Measurements from ENCODE around the gene TRMT1L. TPM values are rescaled to one million over a fixed set of nuclear protein-coding genes. Genes with fewer than 3 reads are reported as not detected.
A peak's percentile ranks its signal among the peaks of the same experiment; 100 is the strongest.
"Not testable (repeated sequence)": the region's sequence is repeated elsewhere in the genome, so short reads cannot be mapped to it uniquely, and the experiment has no call there.

The TRMT1L gene
- total RNA-seq (2014; rRNA removed; shearing (Covaris generic)), result 24.9 and 26.6 TPM in 2 replicates
- polyA plus RNA-seq (2015; cell fraction: cytosol; rRNA removed), result 16.1 and 28.8 TPM in 2 replicates
- 41.6 and 53.4 TPM in 2 replicates for polyA plus RNA-seq (2015; cell fraction: nucleus; rRNA removed)

GRCh38 chr1:185156854-185157598 lies at the start of gene TRMT1L, which contains the start of gene SWT1:
Gene TRMT1L, minus strand, starts transcription at chr1:185156953. Its CDS starts 241 bp downstream, at chr1:185156712.
Gene SWT1, plus strand, starts transcription at chr1:185157167. Its CDS starts 3,675 bp downstream, at chr1:185160842.
- peak; percentile 99 for DNase-seq (ENCODE audit: low read depth)

- DNase-seq (ENCODE audit: low read depth), result no peak
Measured at GRCh38 chr1:185200889-185201288, 44.1 kb upstream of the TRMT1L start.

GRCh38 chr1:185198712-185199111 lies 42.0 kb upstream of the TRMT1L start:
- not testable (repeated sequence) for DNase-seq (ENCODE audit: low read depth)

GRCh38 chr1:185193756-185194155 lies 37.0 kb upstream of the TRMT1L start:
- DNase-seq (ENCODE audit: low read depth), result no peak

GRCh38 chr1:185170291-185170848 lies 13.6 kb upstream of the TRMT1L start:
- DNase-seq (ENCODE audit: low read depth), result peak; percentile 54

- DNase-seq (ENCODE audit: low read depth), result no peak
Measured at GRCh38 chr1:185166106-185166505, 9.4 kb upstream of the TRMT1L start.

- no peak for DNase-seq (ENCODE audit: low read depth)
Measured at GRCh38 chr1:185162491-185162890, 5.7 kb upstream of the TRMT1L start.

- peak; percentile 17 for DNase-seq (ENCODE audit: low read depth)
Measured at GRCh38 chr1:185159966-185160365, 3.2 kb upstream of the TRMT1L start.

- no peak for DNase-seq (ENCODE audit: low read depth)
Measured at GRCh38 chr1:185158800-185159199, 2.0 kb upstream of the TRMT1L start.

GRCh38 chr1:185157599-185158412 lies 1.1 kb upstream of the TRMT1L start:
- DNase-seq (ENCODE audit: low read depth), result no peak

- peak; percentile 25 for DNase-seq (ENCODE audit: low read depth)
Measured at GRCh38 chr1:185156288-185156853, 382 bp downstream of the TRMT1L start.

- DNase-seq (ENCODE audit: low read depth), result no peak
Measured at GRCh38 chr1:185155600-185156287, 1.0 kb downstream of the TRMT1L start.

- DNase-seq (ENCODE audit: low read depth), result peak; percentile 1
Measured at GRCh38 chr1:185154912-185155513, 1.7 kb downstream of the TRMT1L start.

- no peak for DNase-seq (ENCODE audit: low read depth)
Measured at GRCh38 chr1:185152187-185152767, 4.5 kb downstream of the TRMT1L start.

- DNase-seq (ENCODE audit: low read depth), result no peak
Measured at GRCh38 chr1:185151215-185151614, 5.5 kb downstream of the TRMT1L start.

GRCh38 chr1:185144233-185144632 lies 12.5 kb downstream of the TRMT1L start:
- peak; percentile 36 for DNase-seq (ENCODE audit: low read depth)

GRCh38 chr1:185139246-185139645 lies 17.5 kb downstream of the TRMT1L start:
- no peak for DNase-seq (ENCODE audit: low read depth)

- DNase-seq (ENCODE audit: low read depth), result no peak
Measured at GRCh38 chr1:185137896-185138545, 18.7 kb downstream of the TRMT1L start.

- DNase-seq (ENCODE audit: low read depth), result no peak
Measured at GRCh38 chr1:185132534-185132933, 24.2 kb downstream of the TRMT1L start.

Measured in HT1080 (cell line).